H1 (cell line): ENCODE results near the gene SCP2. TPM values are rescaled to one million over a fixed set of nuclear protein-coding genes. Genes with fewer than 3 reads are reported as not detected.

ENCODE experiments used
- CTCF ChIA-PET: fragments of 300-600 bp; sonication (Branson Sonifier 250); formaldehyde crosslinking; loops from one replicate; lab custom pipeline; 2021; ENCODE audit not compliant: partially characterized antibody; lab: Charles Lee
- POLR2A ChIA-PET: fragments of 300-600 bp; sonication (Branson Sonifier 250); formaldehyde crosslinking; loops from one replicate; lab custom pipeline; 2021; ENCODE audit warnings: inconsistent platforms; ENCODE audit not compliant: partially characterized antibody; lab: Charles Lee
- DNase-seq, 2 experiments: peaks; one replicate each; pipeline versions ENCODE4 v3.0.0 to v3.0.0-alpha.2; 2010 to 2022; ENCODE audit warnings: low spot score in 2 of 2, low read depth in 1 of 2, mixed read lengths in 1 of 2
- FAIRE-seq: peaks from 2 replicates; lab custom pipeline; 2011; peaks lifted over from hg19 to GRCh38; lab: Jason Lieb, UNC
- H2AFZ ChIP-seq: 2 replicates; pipeline ENCODE4 v1.8.1; 2012; ENCODE audit warnings: low read length, inconsistent platforms
- H2AK5ac ChIP-seq: 2 replicates; pipeline ENCODE4 v1.6.1; 2013; ENCODE audit warnings: low read depth, low read length
- H2BK120ac ChIP-seq: replicated peaks from 2 replicates; pipeline ENCODE3; 2013; ENCODE audit warnings: low read depth, low read length, inconsistent platforms
- H2BK12ac ChIP-seq: 2 replicates; pipeline ENCODE4 v1.6.1; 2013; ENCODE audit warnings: low read depth, low read length
- H2BK15ac ChIP-seq: 2 replicates; pipeline ENCODE4 v1.6.1; 2013; ENCODE audit warnings: low read length
- H2BK20ac ChIP-seq: 2 replicates; pipeline ENCODE4 v1.6.1; 2013; ENCODE audit warnings: low read length
- H2BK5ac ChIP-seq: 2 replicates; pipeline ENCODE4 v1.6.1; 2013; ENCODE audit warnings: low read depth, low read length
- H3K14ac ChIP-seq: 2 replicates; pipeline ENCODE4 v1.6.1; 2013; ENCODE audit warnings: inconsistent platforms; ENCODE audit not compliant: insufficient read length
- H3K18ac ChIP-seq: 2 replicates; pipeline ENCODE4 v1.6.1; 2013; ENCODE audit warnings: low read length; ENCODE audit errors: extremely low read depth
- H3K23ac ChIP-seq: 2 replicates; pipeline ENCODE4 v1.6.1; 2013; ENCODE audit warnings: inconsistent platforms; ENCODE audit not compliant: insufficient read length
- H3K23me2 ChIP-seq: 2 replicates; pipeline ENCODE4 v1.6.1; 2013; ENCODE audit warnings: low read depth, low read length
- H3K27ac ChIP-seq: 2 replicates; pipeline ENCODE4 v1.6.1; 2011; ENCODE audit warnings: low read depth, low read length, inconsistent platforms
- H3K27me3 ChIP-seq, 4 experiments: replicated peaks in 1 of 4; 1 replicate in 1 of 4; 2 replicates in 3 of 4; pipeline versions ENCODE4 v1.6.1 to v1.8.1; 2011 to 2013; ENCODE audit warnings: low read length in 3 of 4, mild to moderate bottlenecking in 3 of 4, inconsistent platforms in 2 of 4, mixed read lengths in 2 of 4, moderate library complexity in 1 of 4; ENCODE audit not compliant: control insufficient read depth in 3 of 4, insufficient read depth in 3 of 4; ENCODE audit errors: extremely low read depth in 1 of 4
- H3K36me3 ChIP-seq, 4 experiments: 2 replicates each; pipeline versions ENCODE4 v1.6.1 to v1.8.1; 2011 to 2013; ENCODE audit warnings: mild to moderate bottlenecking in 4 of 4, low read length in 3 of 4, moderate library complexity in 2 of 4, control low read depth in 1 of 4, inconsistent platforms in 1 of 4; ENCODE audit not compliant: insufficient read depth in 4 of 4, control insufficient read depth in 2 of 4
- H3K4ac ChIP-seq: replicated peaks from 2 replicates; pipeline ENCODE3; 2013; ENCODE audit warnings: low read length, low read depth, mixed read lengths, inconsistent platforms; ENCODE audit not compliant: insufficient read length
- H3K4me1 ChIP-seq, 4 experiments: replicated peaks in 1 of 4; 1 replicate in 1 of 4; 2 replicates in 3 of 4; pipeline versions ENCODE4 v1.6.1 to v1.8.1; 2011 to 2013; ENCODE audit warnings: low read length in 3 of 4, inconsistent platforms in 2 of 4, mixed read lengths in 1 of 4; ENCODE audit not compliant: insufficient read depth in 4 of 4, control insufficient read depth in 3 of 4
- H3K4me2 ChIP-seq, 2 experiments: 2 replicates each; pipeline versions ENCODE4 v1.6.1 to v1.8.1; 2011 to 2013; ENCODE audit warnings: low read depth in 2 of 2, low read length in 2 of 2, control low read depth in 1 of 2, inconsistent platforms in 1 of 2, mild to moderate bottlenecking in 1 of 2; ENCODE audit not compliant: insufficient read depth in 1 of 2
- H3K4me3 ChIP-seq, 4 experiments: fragments of 200-600, 300-600 bp in 1 of 4; sonication (generic), shearing (Covaris generic), sonication (Bioruptor Twin) in 1 of 4; 2 replicates each; pipeline versions ENCODE4 v1.5.1 to v1.8.1; 2011 to 2016; ENCODE audit warnings: low read length in 4 of 4, low read depth in 3 of 4, control low read depth in 2 of 4, inconsistent platforms in 2 of 4, mild to moderate bottlenecking in 2 of 4, mixed read lengths in 1 of 4, moderate library complexity in 1 of 4; ENCODE audit not compliant: insufficient read depth in 2 of 4; ENCODE audit errors: extremely low read depth in 1 of 4
- H3K56ac ChIP-seq: replicated peaks from 2 replicates; pipeline ENCODE3; 2013; ENCODE audit warnings: low read depth, mild to moderate bottlenecking, mixed read lengths, low read length, inconsistent platforms; ENCODE audit not compliant: insufficient read length
- H3K79me1 ChIP-seq: 2 replicates; pipeline ENCODE4 v1.6.1; 2013; ENCODE audit warnings: low read depth, low read length, control low read depth
- H3K79me2 ChIP-seq, 2 experiments: 2 replicates each; pipeline versions ENCODE4 v1.6.1 to v1.8.1; 2012 to 2013; ENCODE audit warnings: low read length in 2 of 2, mild to moderate bottlenecking in 2 of 2, inconsistent platforms in 1 of 2; ENCODE audit not compliant: insufficient read depth in 2 of 2, control insufficient read depth in 1 of 2
- H3K9ac ChIP-seq, 4 experiments: replicated peaks in 1 of 4; 1 replicate in 1 of 4; 2 replicates in 3 of 4; pipeline versions ENCODE4 v1.6.1 to v1.8.1; 2011 to 2013; ENCODE audit warnings: low read depth in 3 of 4, low read length in 3 of 4, control low read depth in 2 of 4, mild to moderate bottlenecking in 2 of 4, moderate library complexity in 2 of 4, inconsistent platforms in 1 of 4; ENCODE audit errors: extremely low read depth in 1 of 4
- H3K9me3 ChIP-seq, 2 experiments: 2 replicates each; pipeline versions ENCODE4 v1.6.1 to v1.8.1; 2012 to 2013; ENCODE audit warnings: mild to moderate bottlenecking in 2 of 2, moderate library complexity in 2 of 2, control low read depth in 1 of 2, inconsistent platforms in 1 of 2, low read depth in 1 of 2, low read length in 1 of 2, mixed read lengths in 1 of 2; ENCODE audit not compliant: insufficient read depth in 2 of 2
- H4K20me1 ChIP-seq, 2 experiments: replicated peaks in 1 of 2; 2 replicates each; pipeline versions ENCODE3 to v1.8.1; 2011 to 2013; ENCODE audit warnings: inconsistent platforms in 2 of 2, low read length in 2 of 2, mild to moderate bottlenecking in 1 of 2; ENCODE audit not compliant: insufficient read depth in 2 of 2, control insufficient read depth in 1 of 2
- H4K5ac ChIP-seq: 2 replicates; pipeline ENCODE4 v1.6.1; 2013; ENCODE audit warnings: low read length, low read depth, mixed read lengths, inconsistent platforms; ENCODE audit not compliant: insufficient read length
- H4K8ac ChIP-seq: 2 replicates; pipeline ENCODE4 v1.8.0; 2013; ENCODE audit warnings: mild to moderate bottlenecking, moderate library complexity, low read length, inconsistent platforms; ENCODE audit not compliant: insufficient read depth; ENCODE audit errors: extremely low read depth
- H4K91ac ChIP-seq: replicated peaks from 2 replicates; pipeline ENCODE3; 2013; ENCODE audit warnings: low read length, mixed read lengths, inconsistent platforms; ENCODE audit not compliant: insufficient read length
- BACH1 ChIP-seq: IDR thresholded peaks from 2 replicates; pipeline ENCODE4 v1.6.1; 2012; ENCODE audit warnings: low read length, improper control_type of control experiment
- CBX5 ChIP-seq: fragments of 300-800, 300-1000 bp; sonication (generic); IDR thresholded peaks from 2 replicates; pipeline ENCODE4 v1.7.1; 2016; ENCODE audit warnings: antibody characterized with exemption, low read length, low read depth
- CTBP2 ChIP-seq: IDR thresholded peaks from 2 replicates; pipeline ENCODE4 v1.7.0; 2011; ENCODE audit warnings: borderline replicate concordance, mild to moderate bottlenecking, moderate library complexity, mixed read lengths, low read length; ENCODE audit not compliant: insufficient read depth, insufficient read length
- GABPA ChIP-seq: IDR thresholded peaks from 2 replicates; pipeline ENCODE4 v1.6.1; 2011; ENCODE audit warnings: mild to moderate bottlenecking, low read length, moderate library complexity, borderline replicate concordance; ENCODE audit not compliant: insufficient read depth
- KDM1A ChIP-seq: fragments of 200-600, 300-600 bp; sonication (generic); IDR thresholded peaks from 2 replicates; pipeline ENCODE4 v1.7.1; 2016; ENCODE audit warnings: mild to moderate bottlenecking, low read length, borderline replicate concordance
- KDM5A ChIP-seq: fragments of 200-600 bp; IDR thresholded peaks from 2 replicates; pipeline ENCODE4 v1.7.1; 2012; ENCODE audit warnings: mild to moderate bottlenecking, low read length, inconsistent platforms, mixed read lengths
- RXRA ChIP-seq: IDR thresholded peaks from 2 replicates; pipeline ENCODE4 v1.6.1; 2011; ENCODE audit warnings: low read depth, mild to moderate bottlenecking, low read length, moderate library complexity; ENCODE audit not compliant: insufficient read depth
- WGBS, 2 experiments: shearing (Covaris generic) in 1 of 2; methylation state at CpG; one replicate each; pipeline versions ENCODE4 v1.1.6 to v1.1.7; 2013 to 2015; ENCODE audit warnings: low lambda C conversion rate in 2 of 2, mixed read lengths in 2 of 2, inconsistent platforms in 1 of 2, low coverage in 1 of 2, missing lambda C conversion rate in 1 of 2; ENCODE audit not compliant: insufficient replicate concordance in 2 of 2, insufficient coverage in 1 of 2, insufficient read length in 1 of 2; ENCODE audit errors: extremely low coverage in 1 of 2, missing lambda C conversion rate in 1 of 2; 5-methylcytosine and 5-hydroxymethylcytosine counted together
- polyA plus RNA-seq, 7 experiments: library from polyadenylated mRNA; depleted of rRNA in 3 of 7; stranded (reverse) in 5 of 7; unstranded in 2 of 7; fragments of >200 nt in 5 of 7; fragments of 200-250 nt in 2 of 7; gene quantifications; 1 replicate in 5 of 7; 2 replicates in 1 of 7; 4 replicates in 1 of 7; pipeline versions ENCODE4 v1.2.1 to v1.2.3, GENCODE V29; 2011 to 2013; ENCODE audit warnings: missing spikeins in 2 of 7, mixed read lengths in 2 of 7
- total RNA-seq: library from RNA; stranded (reverse); fragmentation: NEBNext Ultra II Directional; extraction: Animal tissue kit (Norgen Biotek cat#: 25700); gene quantifications from 2 replicates; pipeline ENCODE4 v1.2.1, GENCODE V29; 2021

Gene SCP2
- total and polyA plus RNA-seq, 2 of the 8 experiments (the other 6 are each of a cell fraction or from before 2014, with no cell fraction given), result 20.9 to 54.3 TPM

- H3K4ac ChIP-seq, result no peak overlapping the region
- H3K23me2 ChIP-seq, result peaks cover 2% of the 10 kb centered on the region
- H3K27ac ChIP-seq, result no peak overlapping the region
- no peak overlapping the region for H2BK15ac ChIP-seq
- no peak for FAIRE-seq
- no peak overlapping the region for H2BK120ac ChIP-seq
- POLR2A ChIA-PET, result no interaction called here
- TF ChIP-seq BACH1 (no peak), RXRA (no peak), KDM5A (no peak), CTBP2 (no peak), KDM1A (no peak), CBX5 (no peak), GABPA (no peak)
- DNase-seq, result no peak
- H2BK20ac ChIP-seq, result no peak overlapping the region; the same call in 1 of the 2 replicates
- H3K18ac ChIP-seq, result no peak overlapping the region
- H3K23ac ChIP-seq, result no peak overlapping the region
- no peak overlapping the region for H2AFZ ChIP-seq
- H3K79me1 ChIP-seq, result peaks cover 5% of the 10 kb centered on the region
- no peak overlapping the region for H4K8ac ChIP-seq
- 94% methylated on average over 5 of the region's 7 CpGs; no CpG with 5 or more reads in 1 of the 2 experiments for WGBS, 2 experiments
- no peak overlapping the region for H3K56ac ChIP-seq
- CTCF ChIA-PET, result interaction anchor here (0.9 to 6.1 kb wide), 4 partner anchors 9 to 258 kb away, joined by 3 to 39 read pairs (median 3); no protein-coding TSS in a partner anchor
- H4K20me1 ChIP-seq, result peaks cover 1 to 2% of the 10 kb centered on the region in 2 experiments
- no peak overlapping the region for H3K14ac ChIP-seq
- H3K4me2 ChIP-seq, result no peak overlapping the region
- H3K27me3 ChIP-seq, result peaks cover 3 to 23% (median 13%) of the 10 kb centered on the region in 4 experiments
- H3K36me3 ChIP-seq, result no peaks in the 10 kb centered on the region
- H4K91ac ChIP-seq, result no peak overlapping the region
- H3K4me3 ChIP-seq, result no peak overlapping the region
- H3K9me3 ChIP-seq, result no peaks in the 10 kb centered on the region; a peak in 1 of 4 replicates
- H3K79me2 ChIP-seq, result no peaks in the 10 kb centered on the region
- no peak overlapping the region for H4K5ac ChIP-seq
- no peak overlapping the region for H2BK12ac ChIP-seq
- peaks cover 0 to 2% (median 0%) of the 10 kb centered on the region in 4 experiments; a peak in 3 of 7 replicates for H3K4me1 ChIP-seq
- no peak overlapping the region for H2AK5ac ChIP-seq
- no peak overlapping the region for H3K9ac ChIP-seq
- no peak overlapping the region for H2BK5ac ChIP-seq
Measured at GRCh38 chr1:52917156-52917555, 9.9 kb upstream of the SCP2 start.
